LNCaP clone FGC (cell line): ENCODE measurements around the gene LYST.
"Not testable (repeated sequence)": the region's sequence is repeated elsewhere in the genome, so short reads cannot be mapped to it uniquely, and the experiment has no call there.

Experiments used
- DNase-seq: peaks from one replicate; pipeline ENCODE4 v3.0.0-alpha.2; 2011; ENCODE audit warnings: low read depth
- H3K4me3 ChIP-seq: 2 replicates; pipeline ENCODE4 v1.5.1; 2011; ENCODE audit warnings: mild to moderate bottlenecking, low read depth, low read length, control low read depth
- TF ChIP-seq, protein P1 (sequence below): IDR thresholded peaks from 2 replicates; pipeline ENCODE4 v1.5.1; 2012; ENCODE audit warnings: mild to moderate bottlenecking; ENCODE audit not compliant: control insufficient read depth, insufficient read depth; ENCODE audit errors: extremely low read depth

Gene LYST

DNA sequence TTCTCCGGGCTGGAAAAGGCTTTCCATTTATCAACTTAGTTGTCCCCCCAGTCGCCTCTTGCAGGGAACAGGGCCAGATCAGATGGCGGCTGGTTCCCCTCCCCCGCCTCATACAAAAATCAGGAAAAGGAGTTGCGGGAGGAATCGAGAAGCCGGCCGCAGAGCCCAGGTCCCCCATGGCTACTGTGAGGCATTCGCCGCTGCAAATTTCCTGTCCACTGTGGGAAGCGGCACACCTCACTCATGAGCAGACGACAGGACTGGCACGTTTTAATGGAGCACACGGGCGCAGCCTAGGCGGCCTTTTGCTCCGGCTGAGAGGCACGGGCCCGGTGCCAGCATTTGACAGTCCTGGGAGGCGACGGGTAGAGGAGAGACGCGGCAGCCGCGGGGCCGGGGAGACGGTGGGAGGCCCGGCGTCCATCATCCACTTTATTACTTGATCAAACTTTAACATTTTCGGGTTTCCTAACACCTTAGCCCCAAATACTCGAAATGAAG lies 218.2 kb downstream of the LYST start:
- TF ChIP-seq, protein P1, sequence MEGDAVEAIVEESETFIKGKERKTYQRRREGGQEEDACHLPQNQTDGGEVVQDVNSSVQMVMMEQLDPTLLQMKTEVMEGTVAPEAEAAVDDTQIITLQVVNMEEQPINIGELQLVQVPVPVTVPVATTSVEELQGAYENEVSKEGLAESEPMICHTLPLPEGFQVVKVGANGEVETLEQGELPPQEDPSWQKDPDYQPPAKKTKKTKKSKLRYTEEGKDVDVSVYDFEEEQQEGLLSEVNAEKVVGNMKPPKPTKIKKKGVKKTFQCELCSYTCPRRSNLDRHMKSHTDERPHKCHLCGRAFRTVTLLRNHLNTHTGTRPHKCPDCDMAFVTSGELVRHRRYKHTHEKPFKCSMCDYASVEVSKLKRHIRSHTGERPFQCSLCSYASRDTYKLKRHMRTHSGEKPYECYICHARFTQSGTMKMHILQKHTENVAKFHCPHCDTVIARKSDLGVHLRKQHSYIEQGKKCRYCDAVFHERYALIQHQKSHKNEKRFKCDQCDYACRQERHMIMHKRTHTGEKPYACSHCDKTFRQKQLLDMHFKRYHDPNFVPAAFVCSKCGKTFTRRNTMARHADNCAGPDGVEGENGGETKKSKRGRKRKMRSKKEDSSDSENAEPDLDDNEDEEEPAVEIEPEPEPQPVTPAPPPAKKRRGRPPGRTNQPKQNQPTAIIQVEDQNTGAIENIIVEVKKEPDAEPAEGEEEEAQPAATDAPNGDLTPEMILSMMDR = no peak
- no peak overlapping the region for H3K4me3 ChIP-seq
- no peak for DNase-seq

DNA sequence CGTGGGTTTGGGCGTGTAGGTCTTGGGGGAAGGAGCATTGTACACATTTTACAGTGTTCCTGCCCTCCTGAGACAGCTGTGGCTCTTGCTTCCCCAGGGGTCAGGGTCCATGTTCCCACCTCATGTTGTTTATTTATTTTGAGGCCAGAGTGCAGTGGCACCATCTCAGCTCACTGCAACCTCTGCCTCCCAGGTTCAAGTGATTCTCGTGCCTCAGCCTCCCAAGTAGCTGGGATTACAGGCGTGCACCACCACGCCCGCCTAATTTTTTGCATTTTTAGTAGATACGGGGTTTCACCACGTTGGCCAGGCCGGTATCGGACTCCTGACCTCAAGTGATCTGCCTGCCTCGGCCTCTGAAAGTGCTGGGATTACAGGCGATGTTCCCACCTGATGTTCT lies 219.2 kb downstream of the LYST start:
- not testable (repeated sequence) for H3K4me3 ChIP-seq, DNase-seq

DNA sequence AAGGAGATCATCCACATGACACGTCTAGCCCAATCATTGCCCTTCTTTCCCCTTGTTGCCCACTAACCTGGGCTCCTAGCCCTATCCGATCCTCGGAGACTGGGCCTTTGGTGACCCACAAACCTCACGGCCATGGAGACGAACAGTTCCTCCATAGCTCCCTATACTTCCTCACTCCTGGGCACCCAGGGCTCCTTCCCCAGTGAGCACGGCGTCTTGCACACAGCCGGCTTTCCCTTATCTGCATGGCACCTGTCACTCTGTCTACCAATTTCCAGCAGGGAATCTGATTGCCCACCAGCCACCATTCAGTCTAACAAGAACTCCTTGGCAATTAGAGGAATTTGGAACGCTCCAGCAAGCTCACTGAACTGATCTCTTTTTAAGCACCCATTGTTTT lies 220.2 kb downstream of the LYST start:
- TF ChIP-seq, protein P1 = no peak
- H3K4me3 ChIP-seq = no peak overlapping the region
- no peak for DNase-seq

DNA sequence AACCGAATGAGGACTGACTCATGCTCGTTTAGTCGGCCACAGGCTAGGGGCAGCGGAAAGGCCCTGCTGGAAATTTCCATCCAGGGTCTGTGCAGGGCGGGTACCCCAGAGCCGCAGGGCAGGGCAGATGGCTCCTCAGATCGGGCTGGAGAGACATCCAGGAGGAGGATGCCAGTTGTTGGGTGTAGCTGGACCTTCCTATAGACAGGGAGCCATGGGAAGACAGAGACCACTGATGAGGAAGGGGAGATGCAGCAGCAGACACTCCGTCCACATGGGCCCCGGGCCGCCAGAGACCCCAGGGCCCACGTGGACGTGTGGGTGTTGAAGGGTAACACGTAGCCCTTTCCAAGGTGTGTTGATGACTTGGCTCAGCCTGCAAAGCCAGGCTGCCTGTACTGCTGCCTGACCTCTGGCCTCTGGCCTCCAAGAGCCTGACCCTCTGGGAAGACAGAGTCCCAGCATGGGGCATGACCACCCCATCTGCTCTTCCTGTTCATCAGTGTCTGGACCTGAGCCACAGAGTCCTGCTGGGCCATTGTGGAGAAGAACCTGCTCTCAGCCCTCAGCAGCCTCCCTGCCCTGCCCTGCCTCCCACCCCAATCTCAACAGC lies 221.9 kb downstream of the LYST start:
- DNase-seq = no peak
- TF ChIP-seq, protein P1 = no peak
- no peak overlapping the region for H3K4me3 ChIP-seq

DNA sequence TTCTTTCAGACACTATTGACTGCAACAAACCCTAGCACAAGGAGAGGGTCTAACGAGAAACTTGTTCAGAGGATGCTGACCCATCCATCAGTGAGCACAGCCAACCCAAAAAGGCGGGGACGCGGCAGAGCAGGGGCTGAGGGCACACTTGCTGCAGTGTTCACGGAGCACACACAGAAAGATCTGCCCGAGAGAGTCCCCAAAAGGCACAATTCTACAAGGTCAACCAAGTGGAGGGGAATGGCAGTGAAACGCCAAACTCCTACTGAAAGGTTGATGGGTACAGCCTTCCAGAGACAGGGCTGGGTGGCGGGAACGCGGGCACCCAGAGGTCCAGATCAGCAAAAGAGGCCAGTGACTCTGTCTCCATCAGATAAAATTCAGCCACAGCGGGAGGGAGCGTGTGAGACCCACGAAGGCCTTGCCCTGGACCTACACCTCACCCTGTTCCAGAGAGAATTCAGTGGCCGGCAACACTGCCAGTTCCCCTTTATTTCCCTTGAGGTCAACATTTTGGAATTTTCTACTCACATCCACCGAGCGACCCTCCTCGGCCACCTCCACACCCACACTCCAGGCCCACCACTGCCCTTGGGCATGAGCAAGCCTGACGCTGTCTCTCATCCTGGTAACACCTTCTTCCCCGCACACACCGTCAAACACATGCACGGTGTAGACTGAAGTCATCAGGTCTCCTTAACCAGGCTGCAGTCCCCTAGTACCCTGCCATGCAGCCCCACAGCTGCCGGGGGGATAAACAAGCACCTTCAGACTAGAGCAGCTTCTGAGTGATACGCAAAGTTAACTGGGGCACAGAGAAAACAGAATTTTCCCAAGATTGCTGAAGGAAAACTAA lies 222.6 kb downstream of the LYST start:
- no peak overlapping the region for H3K4me3 ChIP-seq
- DNase-seq = no peak
- TF ChIP-seq, protein P1 = no peak

DNA sequence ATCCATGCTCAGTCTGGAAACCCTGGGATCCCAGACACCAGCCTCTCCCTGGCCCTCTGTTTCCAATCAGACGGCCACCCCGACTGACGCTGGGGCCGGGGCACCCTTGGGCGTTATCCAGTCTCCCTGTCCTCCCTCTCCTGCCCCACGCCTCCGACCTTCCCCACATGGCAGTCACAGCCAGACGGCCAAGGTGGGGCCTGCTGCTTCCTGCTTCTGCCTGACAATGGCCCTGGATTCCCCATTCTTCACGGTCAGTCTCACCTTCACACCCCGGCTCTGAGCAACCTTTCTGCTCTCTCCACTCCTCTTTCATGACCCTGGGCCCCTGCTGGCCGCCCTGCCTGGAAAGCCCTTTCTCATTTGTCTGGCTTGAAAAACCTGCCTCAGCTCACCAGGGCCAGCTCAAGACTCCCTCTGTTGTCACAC lies 223.7 kb downstream of the LYST start:
- no peak overlapping the region for H3K4me3 ChIP-seq
- DNase-seq = no peak
- TF ChIP-seq, protein P1 = no peak
